Activated CD8-positive, alpha-beta memory T cell treated with anti-CD3 and anti-CD28 coated beads, Interleukin-2, amount 50 U/mL, for 1 hour (primary cell): ENCODE data around the gene HACE1.

ENCODE experiments used
- DNase-seq: peaks from one replicate; pipeline ENCODE4 v3.0.0-alpha.2; 2020; ENCODE audit errors: extremely low read depth

The HACE1 gene

DNA sequence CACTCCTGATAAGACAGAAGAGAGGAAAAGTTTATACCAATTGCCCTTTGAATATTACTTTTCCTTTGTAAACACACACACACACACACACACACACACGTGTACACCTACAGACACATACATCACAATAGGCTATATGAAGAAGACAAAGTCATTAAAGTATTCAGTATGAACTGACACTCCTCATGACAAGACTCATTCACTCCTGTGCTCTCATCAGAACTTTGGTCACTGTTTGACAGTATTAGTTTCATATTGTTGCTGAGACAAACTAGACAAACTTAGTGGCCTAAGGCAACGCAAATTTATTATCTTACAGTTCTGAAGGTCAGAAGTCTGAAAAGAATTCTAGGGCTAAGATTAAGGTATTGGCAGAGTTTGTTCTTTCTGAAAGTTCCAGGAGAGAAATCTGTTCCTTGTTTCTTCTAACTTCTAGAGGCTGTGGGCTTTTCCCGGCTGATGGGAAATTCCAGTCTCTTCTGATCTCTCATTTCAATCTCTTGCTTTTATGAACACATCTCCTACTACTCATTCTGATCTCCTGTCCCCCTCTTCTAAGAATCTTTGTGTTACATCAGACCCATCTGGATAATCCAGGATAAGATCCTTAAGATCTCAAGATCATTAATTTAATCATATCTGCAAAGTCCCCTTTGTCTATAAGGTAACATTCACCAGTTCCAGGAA lies 171.3 kb downstream of the HACE1 start:
- no peak for DNase-seq

DNA sequence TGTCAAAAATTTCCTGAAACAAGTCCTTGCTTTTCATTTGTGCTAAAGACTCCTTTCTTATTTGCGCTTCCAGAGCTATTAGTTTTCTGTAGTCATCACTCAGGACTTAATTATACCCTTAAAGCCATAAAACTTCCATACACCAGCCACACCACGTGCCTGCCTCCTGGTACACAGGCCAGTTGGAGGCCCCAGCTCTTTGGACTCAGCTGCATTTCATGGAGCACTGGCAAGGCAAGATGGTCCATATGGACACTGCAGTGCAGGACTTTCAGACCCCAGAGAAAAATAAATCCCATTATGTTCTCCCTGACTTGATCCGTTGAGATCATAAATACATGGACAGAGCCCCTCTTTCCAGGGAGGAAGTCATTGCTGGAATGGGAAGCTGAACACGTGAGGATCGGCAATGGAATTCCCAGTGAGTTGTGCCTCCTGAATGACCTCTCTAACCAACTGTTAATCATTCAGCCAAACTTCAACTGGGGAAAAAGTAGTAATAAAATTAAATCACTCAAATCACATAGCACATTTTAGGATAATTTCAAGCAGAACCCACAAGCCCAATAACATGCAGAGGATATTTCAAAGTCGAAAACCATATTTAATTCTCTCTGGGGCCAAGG lies 173.1 kb downstream of the HACE1 start:
- no peak for DNase-seq

DNA sequence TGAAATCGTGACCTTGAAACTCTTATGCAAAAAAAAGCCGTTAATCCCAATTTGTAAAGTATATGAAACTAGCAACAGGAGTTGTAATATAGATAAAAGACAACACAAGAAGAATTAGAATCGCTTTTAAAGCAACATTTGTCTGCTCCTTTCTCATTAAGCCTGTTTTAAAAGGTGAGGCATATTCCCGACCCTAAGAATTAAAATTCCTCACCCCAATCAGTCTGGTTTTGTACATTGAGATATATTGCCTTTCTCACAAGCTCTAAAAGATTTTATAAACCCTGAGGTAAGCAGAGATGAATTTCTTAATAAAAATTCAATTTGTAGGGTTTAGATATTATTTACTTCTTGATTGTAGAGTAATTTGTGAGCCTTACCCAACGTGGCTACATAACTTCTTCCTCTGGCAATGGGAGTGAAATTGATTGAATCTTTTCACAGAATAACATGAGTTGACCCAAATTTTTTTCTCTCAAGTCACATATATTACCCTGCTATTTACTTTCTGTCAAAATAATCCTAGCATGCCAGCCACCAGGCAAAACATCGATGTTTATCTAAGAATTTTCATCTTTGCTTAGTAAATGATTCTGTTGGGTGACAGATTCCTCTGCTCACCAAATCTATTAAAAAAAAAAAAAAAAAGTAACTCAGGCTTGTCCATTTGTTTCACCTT lies 173.7 kb downstream of the HACE1 start:
- DNase-seq, result no peak

DNA sequence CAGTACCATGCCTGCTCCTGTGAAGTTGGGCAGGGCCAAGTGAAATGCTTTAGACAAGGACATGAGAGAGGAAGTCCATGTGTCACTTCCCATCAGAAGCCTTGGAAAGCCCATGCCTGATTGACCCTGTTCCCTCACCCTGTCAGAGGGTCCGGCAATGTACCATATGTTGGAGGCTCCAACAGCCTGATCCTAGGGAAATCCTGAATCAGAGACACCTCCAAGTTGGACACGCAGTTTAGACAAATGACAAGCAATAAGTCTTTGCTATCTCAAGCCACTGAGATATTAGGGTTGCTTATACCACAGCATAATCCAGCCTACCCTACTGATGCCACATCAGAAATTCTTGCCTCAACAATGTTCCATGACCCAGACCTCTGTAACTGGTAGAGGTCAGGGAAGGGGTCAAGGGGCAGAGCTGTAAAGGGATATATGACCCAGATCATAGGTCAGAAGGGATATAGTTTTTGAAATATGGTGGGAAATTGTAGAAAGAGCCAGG lies 174.8 kb downstream of the HACE1 start:
- DNase-seq, result no peak

DNA sequence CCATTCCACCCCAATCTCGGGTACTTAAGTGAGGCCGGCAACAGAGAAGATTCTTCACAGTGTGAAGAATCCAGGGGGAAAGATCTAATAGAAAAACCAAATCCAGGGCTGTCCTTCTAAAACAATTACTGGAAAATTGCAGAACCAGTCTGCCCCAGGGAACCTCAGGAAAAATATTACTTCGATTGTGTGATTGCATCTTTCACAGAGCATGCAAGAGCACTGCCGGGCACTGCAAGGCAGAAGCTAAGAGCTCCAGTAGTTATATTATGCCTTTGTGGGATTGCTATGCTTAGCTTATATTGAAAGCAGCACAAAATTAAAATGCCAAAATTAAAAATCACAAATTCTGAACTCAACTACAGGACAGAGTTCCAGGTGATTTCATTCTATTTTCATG lies 175.9 kb downstream of the HACE1 start:
- DNase-seq, result no peak

DNA sequence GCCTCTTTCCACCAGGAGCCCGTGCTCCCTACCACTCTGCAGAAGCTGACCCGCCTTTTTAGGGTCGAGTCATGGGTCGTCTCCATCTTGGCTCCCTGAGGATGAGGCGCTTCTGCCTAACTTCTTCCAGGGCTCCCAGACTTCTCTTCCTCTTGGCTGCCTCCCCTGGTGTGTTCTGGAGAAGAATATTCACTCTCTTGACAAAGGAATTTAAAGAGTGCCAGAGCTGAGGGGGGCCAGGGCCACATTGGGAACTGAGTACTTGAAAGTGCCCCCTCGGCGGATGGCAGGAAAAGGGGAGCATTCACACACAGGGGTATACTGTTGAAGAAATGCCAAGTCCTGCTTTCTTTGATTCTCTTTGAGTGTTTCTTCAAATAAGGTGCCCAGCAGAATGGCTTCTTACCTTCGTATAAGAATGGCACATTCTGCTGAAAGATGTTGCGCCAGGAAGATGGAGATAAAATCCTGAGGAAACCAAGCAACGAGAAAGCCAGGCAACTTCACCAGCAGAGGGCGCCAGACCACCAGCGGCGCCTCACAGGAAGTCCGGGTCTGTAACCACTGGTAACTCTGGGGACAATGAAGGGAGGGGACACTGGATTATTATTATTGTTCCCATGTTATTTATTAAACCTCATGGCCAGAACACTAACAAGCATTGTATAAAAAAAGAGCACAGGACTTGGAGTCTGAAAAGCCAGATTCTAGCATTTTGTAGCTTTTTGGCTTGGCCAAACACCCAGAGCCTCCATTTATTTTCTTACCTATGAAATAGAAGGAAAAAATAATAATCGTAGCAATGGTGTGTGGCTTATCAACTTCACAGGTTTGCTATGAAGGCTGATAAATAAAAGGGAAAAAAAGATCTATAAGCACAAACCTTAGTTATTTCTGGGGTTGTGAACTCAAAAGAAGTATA lies 176.7 kb downstream of the HACE1 start:
- DNase-seq, result no peak

DNA sequence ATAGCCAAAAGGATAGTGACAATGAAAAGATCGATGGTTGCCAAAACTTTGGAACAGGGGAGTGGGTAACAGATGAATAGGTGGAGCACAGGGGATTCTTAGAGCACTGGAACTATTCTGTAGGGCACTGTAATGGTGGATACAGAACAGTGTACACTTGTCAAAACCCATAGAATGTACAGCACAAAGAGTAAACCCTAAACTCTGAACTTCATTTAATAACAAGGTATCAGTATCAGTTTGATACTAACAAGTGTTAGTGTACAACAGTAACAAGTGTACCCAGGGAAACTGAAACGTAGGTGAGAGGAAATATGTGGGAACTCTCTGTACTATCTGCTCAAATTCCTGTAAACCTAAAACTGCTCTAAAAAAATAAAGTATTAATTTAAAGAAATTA lies 179.2 kb downstream of the HACE1 start:
- DNase-seq, result no peak

DNA sequence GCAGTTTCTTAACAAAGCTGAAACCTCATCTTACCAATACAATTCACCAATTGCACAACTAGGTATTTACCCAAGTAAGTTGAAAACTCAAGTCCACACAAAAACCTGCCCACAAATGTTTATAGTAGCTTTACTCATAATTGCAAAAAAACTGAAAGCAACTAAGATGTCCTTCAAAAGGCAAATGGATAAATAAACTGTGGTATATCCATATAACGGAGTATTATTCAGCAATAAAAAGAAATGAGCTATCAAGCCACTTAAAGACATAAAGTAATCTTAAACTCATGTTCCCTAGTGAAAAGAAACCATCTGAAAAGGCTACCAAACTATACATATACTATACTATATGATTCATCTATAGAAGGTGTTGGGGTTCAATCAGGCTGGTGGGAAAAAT lies 179.7 kb downstream of the HACE1 start:
- no peak for DNase-seq
